Endothelial cell of umbilical vein (primary cell): ENCODE results near the gene SGK1.

ENCODE experiments used
- EZH2 ChIP-seq: IDR thresholded peaks from 2 replicates; pipeline ENCODE4 v1.6.1; 2012; ENCODE audit warnings: borderline replicate concordance, low read depth, mild to moderate bottlenecking, moderate library complexity, low read length, inconsistent platforms; ENCODE audit not compliant: severe bottlenecking
- POLR2A ChIP-seq: IDR thresholded peaks from 2 replicates; pipeline ENCODE4 v1.6.1; 2012; ENCODE audit warnings: low read depth, mild to moderate bottlenecking, control low read depth, low read length
- TF ChIP-seq, protein P1 (sequence below), 2 donors: IDR thresholded peaks; 1 replicate in 1 of 2; 2 replicates in 1 of 2; pipeline ENCODE4 v1.5.1; 2011; ENCODE audit warnings: low read length in 2 of 2, mild to moderate bottlenecking in 2 of 2, moderate library complexity in 2 of 2, control low read depth in 1 of 2, inconsistent platforms in 1 of 2, low read depth in 1 of 2; ENCODE audit not compliant: insufficient read depth in 1 of 2; ENCODE audit errors: extremely low read depth in 1 of 2

DNA sequence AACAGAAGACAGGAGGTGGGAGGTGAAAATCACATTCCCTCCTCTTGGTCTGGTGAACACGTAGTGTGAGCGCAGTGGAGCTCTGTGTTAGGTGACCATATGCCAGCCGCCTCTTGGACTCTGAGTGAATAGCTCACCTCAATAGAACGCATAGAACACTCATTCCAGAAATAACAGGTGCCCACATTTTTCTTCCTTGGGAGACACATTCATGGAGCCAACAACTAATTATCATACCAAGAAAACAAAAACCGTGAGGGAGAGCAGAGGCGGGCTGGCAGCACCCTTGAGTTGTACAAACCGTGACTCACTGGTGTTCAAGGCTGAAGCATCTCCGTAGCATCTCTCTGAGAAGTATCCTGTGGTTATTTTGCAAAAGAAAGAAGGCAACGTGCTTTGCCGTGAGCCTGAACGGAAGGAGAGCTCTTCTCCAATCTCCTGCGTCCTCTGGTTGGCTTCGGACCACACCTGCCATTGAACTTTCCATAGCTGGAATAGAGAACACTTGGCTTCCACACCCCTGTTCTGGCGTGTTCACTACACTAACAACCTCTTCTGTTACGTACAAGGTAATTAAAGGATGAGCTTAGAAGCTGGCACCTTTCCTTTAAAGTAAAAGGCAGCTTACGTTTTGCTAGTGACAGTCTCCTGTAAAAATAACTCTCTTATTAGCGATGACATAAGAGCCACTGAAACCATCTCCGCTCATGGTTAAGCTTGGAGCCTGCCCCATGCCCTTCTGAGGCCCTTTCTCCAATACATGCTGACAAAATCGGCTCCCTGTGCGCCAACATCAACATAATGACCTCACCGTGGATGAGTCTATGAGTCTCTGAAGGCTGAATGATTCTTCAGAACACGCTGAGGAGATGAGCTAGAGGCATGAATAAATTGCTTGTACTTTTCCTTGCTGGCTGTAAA lies 30.2 kb upstream of the SGK1 start:
- TF ChIP-seq, protein P1, sequence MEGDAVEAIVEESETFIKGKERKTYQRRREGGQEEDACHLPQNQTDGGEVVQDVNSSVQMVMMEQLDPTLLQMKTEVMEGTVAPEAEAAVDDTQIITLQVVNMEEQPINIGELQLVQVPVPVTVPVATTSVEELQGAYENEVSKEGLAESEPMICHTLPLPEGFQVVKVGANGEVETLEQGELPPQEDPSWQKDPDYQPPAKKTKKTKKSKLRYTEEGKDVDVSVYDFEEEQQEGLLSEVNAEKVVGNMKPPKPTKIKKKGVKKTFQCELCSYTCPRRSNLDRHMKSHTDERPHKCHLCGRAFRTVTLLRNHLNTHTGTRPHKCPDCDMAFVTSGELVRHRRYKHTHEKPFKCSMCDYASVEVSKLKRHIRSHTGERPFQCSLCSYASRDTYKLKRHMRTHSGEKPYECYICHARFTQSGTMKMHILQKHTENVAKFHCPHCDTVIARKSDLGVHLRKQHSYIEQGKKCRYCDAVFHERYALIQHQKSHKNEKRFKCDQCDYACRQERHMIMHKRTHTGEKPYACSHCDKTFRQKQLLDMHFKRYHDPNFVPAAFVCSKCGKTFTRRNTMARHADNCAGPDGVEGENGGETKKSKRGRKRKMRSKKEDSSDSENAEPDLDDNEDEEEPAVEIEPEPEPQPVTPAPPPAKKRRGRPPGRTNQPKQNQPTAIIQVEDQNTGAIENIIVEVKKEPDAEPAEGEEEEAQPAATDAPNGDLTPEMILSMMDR (IDR thresholded peaks at IDR 0.05; ENCODE audit: extremely low read depth in 1 of 2, insufficient read depth in 1 of 2, low read depth in 1 of 2, low read length in 2 of 2): no peak
- TF ChIP-seq POLR2A: no peak
- no peak for TF ChIP-seq EZH2
